NCI-H82 (cell line): ENCODE results near the gene TJP1.

Experiments
- DNase-seq: peaks from one replicate; lab custom pipeline; 2025; lab: John Stamatoyannopoulos, UW

TJP1 gene

DNA sequence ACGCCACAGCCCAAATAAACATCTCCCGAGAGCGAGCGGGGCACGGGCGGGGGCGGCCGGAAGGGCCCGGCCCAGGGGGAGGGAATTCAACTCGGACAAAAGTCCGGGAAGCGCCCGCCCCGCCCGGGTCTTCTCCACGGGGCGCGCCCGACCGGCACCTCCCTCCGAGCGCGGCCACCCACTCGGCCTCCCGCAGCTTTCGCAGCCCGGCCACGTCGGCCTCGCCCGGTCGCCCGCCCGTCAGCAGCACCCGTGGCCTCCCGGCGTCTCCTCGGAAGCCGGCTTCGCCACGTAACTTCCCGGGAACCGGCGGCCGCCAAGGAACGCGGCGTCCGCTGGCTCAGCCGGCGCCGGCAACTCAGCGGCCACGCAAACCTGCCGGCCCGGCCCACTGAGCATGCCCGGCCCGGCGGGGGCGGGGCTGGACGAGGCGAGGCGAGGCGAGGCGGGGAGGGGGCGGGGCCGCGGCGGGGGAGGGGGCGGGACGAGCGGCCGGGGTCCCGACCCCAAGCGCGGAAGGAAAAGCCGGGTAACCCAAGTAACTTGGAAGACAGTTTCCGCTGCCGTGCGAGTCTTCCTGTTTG is at the start of gene TJP1:
Gene TJP1 (minus strand): TSS at position 369 of the 584 bp plus-strand sequence. CDS start 440 bp downstream, outside the sequence.
- peak; percentile 82 for DNase-seq

DNA sequence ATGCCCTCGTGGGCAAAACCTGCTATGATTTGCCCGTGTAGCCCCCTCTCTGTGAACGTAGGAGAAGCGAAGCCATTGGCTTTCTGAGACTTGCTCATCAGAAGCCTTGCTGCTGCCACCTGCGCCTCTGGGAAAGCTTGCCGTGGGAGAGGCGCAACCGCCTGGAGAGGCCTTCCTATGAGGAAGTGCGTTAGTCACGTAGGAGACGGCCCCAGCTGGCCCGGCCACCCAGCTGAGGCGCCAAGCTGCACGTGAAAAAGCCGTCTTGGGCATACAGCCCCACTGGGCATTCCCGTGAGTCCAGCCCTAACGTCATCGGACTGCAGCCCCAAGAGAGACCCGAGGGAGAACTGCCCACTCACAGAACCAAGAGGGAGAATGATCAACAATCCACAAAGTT is 49.1 kb upstream of the TJP1 start:
- DNase-seq = no peak

- DNase-seq = no peak
Observed at GRCh38 chr15:29870495-29871151, 48.4 kb upstream of the TJP1 start.

DNA sequence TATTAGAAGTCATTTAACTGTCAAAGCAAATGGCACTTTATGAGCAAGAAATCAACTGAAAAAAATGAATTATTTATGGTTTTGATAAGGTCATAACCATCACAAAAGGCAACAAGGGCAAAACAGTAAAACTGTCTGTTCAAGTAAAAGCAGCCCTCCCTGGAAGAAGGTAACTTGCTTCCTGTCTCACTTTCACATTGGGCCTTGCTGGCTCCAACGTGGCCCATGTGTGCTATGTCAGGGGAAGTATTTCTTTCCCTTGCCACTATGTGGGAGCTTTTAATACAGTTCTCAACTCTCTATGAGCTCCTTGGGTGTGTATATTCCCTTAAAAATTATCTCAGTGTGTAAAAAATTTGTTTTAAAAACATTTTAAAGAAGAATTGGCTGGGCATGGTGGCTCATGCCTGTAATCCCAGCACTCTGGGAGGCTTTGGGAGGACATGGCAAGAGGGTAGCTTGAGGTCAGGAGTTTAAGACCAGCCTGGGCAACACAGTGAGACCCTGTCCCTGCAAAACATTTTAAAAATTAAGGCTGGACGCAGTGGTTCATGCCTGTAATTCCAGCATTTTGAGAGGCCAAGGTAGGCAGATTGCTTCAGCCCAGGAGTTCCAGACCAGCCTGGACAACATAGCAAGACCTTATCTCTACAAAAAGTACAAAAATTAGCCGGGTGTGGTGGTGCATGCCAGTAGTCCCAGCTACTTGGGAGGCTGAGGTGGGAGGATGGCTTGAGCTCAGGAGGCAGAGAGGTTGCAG is 45.2 kb upstream of the TJP1 start:
- no peak for DNase-seq

DNA sequence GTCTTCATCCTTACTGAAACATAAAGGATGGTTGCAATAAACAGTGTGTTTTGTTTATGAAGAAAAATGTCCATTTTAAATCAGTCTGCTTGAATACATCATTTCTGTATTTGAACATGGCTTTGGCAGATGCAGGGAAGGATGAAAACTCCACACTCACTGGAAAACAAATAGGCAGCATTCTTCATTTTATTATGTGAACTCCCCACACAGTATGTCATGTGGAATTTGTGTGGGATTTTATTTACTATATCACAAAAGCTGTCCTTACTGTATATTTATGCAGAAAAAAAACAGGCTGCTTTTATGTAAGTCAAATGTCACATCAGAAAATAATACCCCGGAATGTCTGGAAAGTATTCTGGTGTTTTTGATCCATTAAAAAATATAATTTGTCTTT is 44.1 kb upstream of the TJP1 start:
- DNase-seq = no peak

DNA sequence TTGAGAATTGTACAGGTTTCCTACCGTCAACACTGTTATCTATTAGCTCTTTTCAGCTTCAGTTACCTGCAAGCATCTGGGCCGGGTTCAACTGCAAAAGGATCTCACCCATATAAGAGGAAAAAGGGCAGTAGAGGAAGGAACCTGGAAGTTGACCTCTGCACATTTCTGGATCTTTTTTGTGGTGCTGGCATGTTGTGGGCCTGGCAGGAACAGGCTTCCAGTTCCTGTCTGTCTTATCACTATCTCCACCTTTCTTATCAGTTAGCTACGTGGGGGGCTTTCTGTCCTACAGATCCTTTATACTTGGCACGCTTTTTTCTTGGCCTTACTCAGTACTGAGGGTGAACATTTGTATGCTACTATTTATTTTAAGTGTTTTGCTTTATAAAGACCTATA is 42.2 kb upstream of the TJP1 start:
- DNase-seq = no peak

- no peak for DNase-seq
Observed at GRCh38 chr15:29863438-29863837, 41.2 kb upstream of the TJP1 start.

GRCh38 chr15:29862271-29862670 is 40.0 kb upstream of the TJP1 start:
- DNase-seq = no peak

GRCh38 chr15:29860872-29861271 is 38.6 kb upstream of the TJP1 start:
- no peak for DNase-seq

DNA sequence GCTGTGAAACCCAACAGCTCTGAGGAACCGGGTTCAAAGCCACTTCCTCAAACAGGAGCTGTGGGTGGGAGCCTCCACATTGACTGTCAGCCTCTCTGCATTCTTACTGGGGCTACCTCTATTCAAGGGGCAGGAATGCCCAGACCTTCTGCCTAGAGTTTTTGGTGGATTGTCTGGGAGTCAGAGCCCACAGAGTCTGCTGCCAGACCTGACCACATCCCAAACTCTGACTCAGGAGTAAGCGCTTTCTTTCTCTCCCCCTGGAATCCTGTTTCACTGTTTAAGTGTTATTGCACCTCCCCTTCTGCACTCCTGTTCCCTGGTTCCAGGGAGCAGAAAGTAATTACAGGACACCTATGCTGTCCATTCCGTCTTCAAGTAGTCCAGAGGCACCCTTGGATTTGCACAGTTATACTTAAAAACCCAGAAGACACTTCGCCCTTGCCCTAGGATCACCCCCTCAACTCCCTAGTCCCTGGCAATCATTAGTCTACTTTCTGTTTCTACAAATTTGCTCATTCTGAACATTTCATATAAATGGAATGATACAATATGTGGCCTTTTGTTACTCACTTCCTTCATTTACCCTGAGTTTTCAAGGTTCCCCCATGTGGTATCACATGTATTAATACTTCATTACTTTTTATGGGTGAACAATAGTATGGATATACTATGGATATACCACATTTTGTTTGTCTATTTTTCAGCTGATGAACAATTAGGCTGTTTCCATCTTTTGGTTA is 37.9 kb upstream of the TJP1 start:
- no peak for DNase-seq

DNA sequence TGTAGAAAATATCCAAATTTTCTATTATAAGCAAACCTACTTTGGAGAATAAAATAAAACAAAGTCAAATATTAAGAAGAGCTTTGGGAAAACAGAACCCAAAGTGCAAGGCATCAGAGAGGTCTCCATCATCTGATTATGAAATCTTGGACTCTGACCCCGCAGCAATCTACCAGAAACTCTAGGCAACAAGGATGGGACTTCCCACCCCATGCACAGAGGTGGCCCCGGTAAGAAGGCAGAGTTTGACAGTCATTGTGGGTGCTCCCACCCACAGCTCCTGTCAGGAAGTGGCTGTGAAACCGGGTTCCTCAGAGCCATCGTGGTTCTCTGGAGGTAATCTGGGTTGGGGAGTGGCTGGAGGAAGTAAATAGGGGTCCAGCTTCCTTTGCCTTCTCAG is 37.0 kb upstream of the TJP1 start:
- no peak for DNase-seq

- no peak for DNase-seq
Observed at GRCh38 chr15:29857221-29857789, 35.0 kb upstream of the TJP1 start.

- DNase-seq = no peak
Observed at GRCh38 chr15:29854413-29854812, 32.1 kb upstream of the TJP1 start.

DNA sequence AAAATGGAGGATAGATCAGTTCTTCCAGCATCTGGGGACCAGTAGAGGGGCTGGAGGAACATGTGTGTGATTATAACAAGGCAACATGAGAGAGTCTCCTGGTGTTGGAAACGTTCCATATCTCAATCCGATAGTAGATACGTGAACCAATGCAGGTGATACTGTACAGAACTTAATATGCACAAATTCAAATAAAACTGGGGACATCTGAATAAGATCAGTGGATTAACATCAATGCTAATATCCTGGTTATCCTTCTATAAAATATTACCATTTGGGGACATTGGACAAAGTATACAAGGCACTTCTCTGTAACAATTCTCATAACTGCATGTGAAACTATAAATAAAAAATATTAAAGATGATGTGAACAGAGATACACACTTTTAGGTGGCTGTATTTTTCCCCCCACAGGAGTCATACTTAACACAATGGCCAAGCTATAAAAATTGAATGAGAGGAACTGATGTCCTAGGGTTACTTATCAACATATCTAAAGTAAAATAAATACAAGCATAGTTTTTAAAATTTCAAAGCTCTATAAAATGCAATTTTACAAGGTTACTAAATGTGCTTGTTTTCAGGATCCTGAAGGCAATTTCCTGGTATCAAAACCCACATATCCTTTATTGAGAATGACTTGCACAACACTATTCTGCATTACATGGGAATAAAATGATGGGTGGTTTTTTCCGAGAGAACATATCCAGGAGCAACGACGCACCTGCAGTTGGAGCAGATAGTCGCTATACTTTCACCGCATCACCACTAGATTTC is 31.1 kb upstream of the TJP1 start:
- DNase-seq = no peak

GRCh38 chr15:29852201-29852600 is 29.9 kb upstream of the TJP1 start:
- no peak for DNase-seq

DNA sequence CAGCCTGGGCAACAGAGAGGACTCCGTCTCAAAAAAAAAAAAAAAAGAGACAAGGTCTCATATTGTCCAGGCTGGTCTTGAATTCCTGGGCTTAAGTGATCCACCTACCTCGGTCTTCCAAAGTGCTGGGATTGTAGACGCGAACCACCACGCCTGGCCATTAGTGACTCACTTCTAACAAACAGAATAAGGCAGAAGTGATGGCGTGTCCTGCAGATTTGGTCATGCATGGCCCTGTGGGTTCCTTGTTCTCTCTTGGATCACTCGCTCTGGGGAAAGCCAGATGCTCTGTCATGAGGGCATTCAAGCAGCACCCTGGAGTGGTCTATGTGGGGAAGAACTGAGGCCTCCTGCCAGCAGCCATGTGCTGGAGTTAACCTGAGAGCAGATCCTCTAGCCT is 27.4 kb upstream of the TJP1 start:
- no peak for DNase-seq

GRCh38 chr15:29849218-29849617 is 26.9 kb upstream of the TJP1 start:
- DNase-seq = no peak

GRCh38 chr15:29844290-29844903 is 22.1 kb upstream of the TJP1 start:
- DNase-seq = no peak

- DNase-seq = no peak
Observed at GRCh38 chr15:29842290-29842689, 20.0 kb upstream of the TJP1 start.

- no peak for DNase-seq
Observed at GRCh38 chr15:29840926-29841325, 18.7 kb upstream of the TJP1 start.

DNA sequence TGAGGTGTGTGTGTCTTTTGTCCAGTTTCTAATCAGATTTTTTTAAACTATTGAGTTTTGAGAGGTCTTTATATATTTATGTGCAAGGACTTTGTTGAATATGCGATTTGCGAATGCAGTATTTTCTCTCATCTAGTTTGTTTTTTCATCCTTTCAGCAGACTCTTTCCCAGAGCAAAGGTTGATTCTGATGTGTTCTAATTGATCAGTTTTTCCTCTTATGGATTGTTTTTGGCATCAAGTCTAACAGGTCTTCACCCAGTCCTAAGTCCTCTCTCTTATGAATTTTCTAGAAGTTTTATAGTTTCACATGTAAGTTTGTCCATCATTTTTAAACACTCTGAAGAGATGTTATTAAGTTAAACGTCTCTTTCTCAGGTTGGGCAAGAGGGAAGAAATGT is 17.8 kb upstream of the TJP1 start:
- DNase-seq = no peak
